ENCODE results near the gene TMPRSS11D.

TMPRSS11D gene, protein sequence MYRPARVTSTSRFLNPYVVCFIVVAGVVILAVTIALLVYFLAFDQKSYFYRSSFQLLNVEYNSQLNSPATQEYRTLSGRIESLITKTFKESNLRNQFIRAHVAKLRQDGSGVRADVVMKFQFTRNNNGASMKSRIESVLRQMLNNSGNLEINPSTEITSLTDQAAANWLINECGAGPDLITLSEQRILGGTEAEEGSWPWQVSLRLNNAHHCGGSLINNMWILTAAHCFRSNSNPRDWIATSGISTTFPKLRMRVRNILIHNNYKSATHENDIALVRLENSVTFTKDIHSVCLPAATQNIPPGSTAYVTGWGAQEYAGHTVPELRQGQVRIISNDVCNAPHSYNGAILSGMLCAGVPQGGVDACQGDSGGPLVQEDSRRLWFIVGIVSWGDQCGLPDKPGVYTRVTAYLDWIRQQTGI

DNA sequence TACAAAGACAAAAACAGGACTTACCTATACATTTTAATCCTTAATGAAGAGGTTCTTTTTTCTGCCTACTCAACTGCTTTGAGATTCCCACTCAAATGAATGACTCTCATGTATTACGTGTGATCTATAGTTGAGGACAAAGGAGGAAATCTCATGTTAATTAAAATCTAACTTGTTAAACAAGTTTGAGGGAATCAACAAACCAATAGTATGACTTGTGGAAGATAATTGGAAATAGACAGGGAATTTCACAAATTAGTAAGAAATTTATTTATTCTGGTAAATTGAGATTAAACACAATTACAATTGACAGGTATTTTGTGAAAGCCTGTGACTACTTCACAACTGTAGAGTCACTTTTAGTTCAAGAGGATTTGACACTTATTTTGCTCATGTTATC lies at the start of gene TMPRSS11D:
TMPRSS11D (minus strand) TSS at position 101 of the 400 bp plus-strand sequence; CDS start at position 32, 69 bp downstream.
- DNase-seq (ENCODE audit: low spot score): no peak

- no peak for DNase-seq (ENCODE audit: low spot score)
These were observed 49.2 kb upstream of the TMPRSS11D start for GRCh38 chr4:67933038-67933437.

- DNase-seq (ENCODE audit: low spot score): no peak
These were observed 47.5 kb upstream of the TMPRSS11D start for GRCh38 chr4:67931256-67931655.

DNA sequence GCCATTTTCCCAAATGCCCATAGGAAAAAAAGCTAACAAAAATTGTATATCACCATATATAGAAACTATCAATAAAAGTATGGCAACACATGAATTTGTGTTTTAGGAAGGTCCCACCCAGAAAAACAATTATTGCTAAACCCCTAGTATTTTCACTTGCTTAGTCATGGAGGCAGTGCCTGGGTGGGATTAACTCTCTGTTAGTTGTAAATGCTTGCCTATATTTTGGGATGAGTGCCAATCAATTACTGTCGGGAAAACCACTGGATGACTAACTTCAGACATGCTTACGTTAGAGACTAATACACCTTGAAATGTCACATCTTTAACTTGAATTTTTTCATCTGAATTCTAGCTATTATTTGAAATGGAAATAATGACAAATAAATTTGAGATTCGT lies 45.6 kb upstream of the TMPRSS11D start:
- no peak for DNase-seq (ENCODE audit: low spot score)

- no peak for DNase-seq (ENCODE audit: low spot score)
These were observed 44.7 kb upstream of the TMPRSS11D start for GRCh38 chr4:67928546-67928945.

DNA sequence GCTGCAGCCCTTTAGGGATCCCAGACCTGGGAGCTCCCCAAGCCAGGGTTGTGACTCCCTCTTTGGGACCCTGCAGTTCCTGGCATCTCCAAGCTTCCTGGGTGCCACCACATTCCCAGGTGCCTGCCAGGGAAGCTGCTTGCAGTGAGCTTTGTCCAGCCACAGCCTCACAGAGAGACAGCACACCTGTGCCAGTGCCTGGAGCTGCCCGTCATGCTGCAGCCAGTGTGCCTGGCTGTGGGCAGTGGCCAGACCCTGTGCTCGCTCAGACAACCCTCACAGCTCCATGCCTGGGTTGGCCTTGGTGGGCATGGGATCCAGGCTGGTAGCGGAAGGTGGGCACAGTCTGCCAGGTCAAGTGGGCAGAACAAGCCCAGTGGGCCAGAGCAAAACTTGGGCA lies 43.4 kb upstream of the TMPRSS11D start:
- no peak for DNase-seq (ENCODE audit: low spot score)

DNA sequence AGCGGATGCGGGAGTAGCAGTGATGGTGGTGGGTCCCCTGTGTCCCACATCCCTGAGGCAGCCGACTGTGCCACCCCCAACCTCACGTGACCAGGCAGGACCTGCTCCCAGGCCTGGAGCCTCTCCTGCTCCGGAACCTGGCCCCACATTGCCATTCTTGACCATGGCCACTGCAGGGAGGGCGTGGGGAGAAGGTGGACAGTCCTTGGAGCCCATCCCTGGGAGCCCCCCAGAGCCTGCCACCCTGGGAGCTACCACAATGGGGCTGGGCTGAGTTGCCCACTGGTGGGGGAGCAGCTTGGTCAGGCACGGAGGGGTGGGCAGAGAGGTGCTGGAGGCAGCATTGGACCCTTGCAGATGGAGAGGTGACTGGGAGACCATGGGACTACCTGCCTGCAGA lies 42.7 kb upstream of the TMPRSS11D start:
- DNase-seq (ENCODE audit: low spot score): no peak

DNA sequence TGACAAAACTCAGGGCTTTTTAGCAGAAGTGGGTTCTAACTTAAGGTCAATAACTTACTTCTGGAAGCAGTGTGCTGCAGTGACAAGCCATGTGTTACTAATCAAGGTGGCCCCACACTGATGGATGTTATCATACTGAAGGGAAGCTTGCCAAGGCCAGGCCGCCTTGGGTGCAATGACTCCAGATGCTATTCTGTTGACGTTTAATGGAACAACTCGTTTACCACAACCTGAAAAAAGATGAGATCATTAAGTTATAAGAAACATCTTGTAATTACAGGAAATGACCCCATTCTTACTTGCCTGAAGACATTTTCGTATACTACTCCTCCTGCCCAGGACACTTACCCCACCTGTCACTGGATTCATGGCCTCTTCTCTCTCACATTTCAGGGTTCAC lies 38.9 kb upstream of the TMPRSS11D start:
- DNase-seq (ENCODE audit: low spot score): no peak

DNA sequence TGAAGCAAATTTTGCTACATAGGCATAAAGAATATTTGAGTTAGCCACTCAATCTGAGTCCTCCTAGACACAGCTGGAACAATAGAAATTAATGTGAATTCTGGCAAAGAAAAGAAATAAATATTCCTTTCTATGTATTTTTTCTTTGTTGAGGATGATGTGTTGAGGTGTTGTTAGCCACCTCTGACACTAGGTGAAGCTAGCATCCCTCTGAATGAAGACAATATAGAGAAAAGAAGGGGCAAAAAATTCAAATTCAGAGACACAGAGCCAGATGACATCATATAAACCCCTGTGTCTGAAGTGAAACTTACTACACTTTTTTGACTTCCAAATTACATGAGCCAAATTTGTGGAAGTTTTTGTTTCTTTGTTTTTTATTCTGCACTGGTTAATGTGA lies 34.6 kb upstream of the TMPRSS11D start:
- no peak for DNase-seq (ENCODE audit: low spot score)

- DNase-seq (ENCODE audit: low spot score): no peak
These were observed 31.7 kb upstream of the TMPRSS11D start for GRCh38 chr4:67915400-67915966.

- no peak for DNase-seq (ENCODE audit: low spot score)
These were observed 28.3 kb upstream of the TMPRSS11D start for GRCh38 chr4:67912080-67912479.

DNA sequence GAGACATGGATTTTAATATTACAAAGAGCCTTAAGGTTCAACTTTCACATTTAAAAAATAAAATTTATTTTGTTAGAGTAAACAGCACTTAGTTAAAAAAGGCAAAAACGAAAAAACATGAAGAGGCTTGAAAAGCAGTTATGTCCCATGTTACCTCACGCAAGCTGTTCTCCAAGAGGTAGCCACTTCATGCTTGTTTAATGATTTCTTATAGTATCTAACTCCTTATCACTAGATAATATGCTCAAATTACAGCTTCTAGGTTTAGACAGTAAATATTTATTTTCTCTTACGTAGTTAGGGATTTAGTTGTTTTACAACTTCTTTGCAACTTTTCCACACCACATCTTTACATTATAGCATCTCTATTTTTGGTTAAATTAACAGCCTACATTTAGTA lies 27.8 kb upstream of the TMPRSS11D start:
- no peak for DNase-seq (ENCODE audit: low spot score)

GRCh38 chr4:67911141-67911540 lies 27.3 kb upstream of the TMPRSS11D start:
- DNase-seq (ENCODE audit: low spot score): no peak

DNA sequence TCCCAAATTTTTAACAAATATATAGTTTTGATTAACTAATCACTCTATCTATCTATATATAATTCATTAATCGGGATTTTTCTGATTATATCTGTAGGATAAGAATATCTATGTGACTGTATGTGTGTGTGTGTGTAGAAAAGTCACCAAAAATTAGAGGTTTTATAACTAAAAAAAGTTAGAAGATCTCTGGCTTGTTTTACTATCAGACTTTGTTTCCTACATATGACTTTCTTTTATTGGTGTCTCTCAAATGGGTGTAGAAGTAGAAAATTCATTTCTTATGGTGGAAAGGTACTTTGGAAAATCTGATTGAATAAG lies 26.7 kb upstream of the TMPRSS11D start:
- no peak for DNase-seq (ENCODE audit: low spot score)

DNA sequence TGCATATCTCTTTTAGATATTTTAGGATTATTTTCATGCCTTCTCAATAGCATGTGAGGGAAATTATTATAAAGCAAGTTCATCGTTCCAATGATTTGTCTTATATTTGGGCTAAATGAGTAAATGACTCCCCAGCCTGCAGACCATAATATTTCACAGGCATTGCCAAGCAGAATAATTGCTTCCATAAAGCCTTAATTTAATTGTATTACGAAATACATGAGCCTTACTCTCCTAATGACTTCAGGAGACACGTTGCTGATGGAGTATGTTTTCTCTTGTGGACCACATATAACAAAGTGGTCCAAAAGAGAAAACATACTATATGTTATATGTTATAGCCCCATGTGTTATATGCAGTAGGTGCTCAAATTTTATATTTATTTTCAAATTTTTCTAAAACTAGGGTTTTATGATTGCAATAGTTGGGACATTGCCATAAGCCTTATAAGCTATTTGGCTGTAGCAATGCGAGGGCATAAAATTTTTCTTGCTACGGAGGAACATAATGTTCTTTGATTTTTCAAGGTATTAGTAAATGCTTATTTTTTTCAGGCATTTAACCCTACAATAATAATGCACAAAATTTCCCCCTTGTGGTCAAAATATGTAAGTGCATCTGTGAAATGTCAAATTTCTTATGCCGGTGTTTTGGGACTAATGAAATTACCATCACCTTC lies 26.2 kb upstream of the TMPRSS11D start:
- peak; percentile 13 for DNase-seq (ENCODE audit: low spot score)

- no peak for DNase-seq (ENCODE audit: low spot score)
These were observed 23.8 kb upstream of the TMPRSS11D start for GRCh38 chr4:67907650-67908049.

GRCh38 chr4:67899096-67899495 lies 15.3 kb upstream of the TMPRSS11D start:
- DNase-seq (ENCODE audit: low spot score): no peak

DNA sequence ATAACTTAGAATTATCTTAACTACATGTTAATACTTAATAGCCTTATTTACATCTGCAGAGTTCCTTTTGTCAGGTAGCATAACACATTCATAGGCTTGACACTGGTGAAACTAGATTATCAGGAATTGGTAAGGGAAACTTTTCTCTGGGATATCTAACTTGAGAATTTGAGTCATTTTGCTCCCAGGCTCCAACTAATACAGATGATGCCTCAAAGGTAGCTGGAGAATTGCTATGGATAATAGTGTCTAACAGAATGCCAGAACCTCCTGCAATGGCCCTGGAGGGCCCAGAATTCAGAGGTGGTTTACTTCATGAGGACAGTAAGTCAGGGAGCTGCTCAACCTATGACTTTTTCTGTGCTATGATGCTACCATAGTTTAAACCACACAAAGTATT lies 13.9 kb upstream of the TMPRSS11D start:
- no peak for DNase-seq (ENCODE audit: low spot score)

DNA sequence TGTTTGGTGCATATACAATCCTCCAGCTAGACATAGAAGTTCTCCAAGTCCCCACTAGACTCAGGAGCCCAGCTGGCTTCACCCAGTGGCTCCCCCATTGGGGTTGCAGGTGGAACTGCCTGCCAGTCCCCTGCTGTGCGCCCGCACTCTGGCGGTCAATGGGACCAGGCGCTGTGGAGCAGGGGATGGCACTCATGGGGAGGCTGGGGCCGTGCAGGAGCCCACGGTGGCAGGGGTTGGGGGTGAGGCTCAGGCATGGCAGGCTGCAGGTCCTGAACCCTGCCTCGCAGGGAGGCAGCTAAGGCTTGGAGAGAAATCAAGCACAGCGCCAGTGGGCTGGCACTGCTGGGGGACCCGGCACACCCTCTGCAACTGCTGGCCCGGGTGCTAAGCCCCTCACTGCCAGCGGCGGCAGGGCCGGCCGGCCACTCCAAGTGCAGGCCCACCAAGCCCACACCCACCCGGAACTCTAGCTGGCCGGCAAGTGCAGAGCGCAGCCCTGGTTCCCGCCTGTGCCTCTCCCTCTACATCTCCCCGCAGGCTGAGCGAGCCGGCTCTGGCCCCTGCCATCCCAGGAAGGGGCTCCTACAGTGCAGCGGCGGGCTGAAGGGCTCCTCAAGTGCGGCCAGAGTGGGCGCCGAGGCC lies 12.7 kb upstream of the TMPRSS11D start:
- DNase-seq (ENCODE audit: low spot score): no peak

GRCh38 chr4:67894659-67895058 lies 10.9 kb upstream of the TMPRSS11D start:
- DNase-seq (ENCODE audit: low spot score): no peak

GRCh38 chr4:67892905-67893304 lies 9.1 kb upstream of the TMPRSS11D start:
- DNase-seq (ENCODE audit: low spot score): peak; percentile 23

DNA sequence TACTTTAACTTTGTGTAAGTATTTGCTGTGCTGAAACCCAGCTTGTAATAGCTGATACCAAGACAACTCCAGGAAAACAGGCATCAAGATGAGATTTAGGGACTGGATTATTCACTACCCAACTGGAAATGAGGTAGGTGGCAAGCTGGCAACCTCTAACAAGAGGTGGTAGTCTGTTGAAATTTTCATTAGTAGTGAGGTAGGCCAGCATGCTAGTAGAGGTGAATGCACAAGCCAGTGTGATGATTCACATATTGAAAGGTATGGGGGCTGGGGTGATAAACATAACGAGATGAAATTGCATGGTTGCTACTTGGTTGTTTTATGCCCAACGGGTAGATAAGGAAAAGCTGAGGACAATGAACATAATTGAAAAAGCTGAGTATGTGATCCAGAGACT lies 8.5 kb upstream of the TMPRSS11D start:
- DNase-seq (ENCODE audit: low spot score): no peak

DNA sequence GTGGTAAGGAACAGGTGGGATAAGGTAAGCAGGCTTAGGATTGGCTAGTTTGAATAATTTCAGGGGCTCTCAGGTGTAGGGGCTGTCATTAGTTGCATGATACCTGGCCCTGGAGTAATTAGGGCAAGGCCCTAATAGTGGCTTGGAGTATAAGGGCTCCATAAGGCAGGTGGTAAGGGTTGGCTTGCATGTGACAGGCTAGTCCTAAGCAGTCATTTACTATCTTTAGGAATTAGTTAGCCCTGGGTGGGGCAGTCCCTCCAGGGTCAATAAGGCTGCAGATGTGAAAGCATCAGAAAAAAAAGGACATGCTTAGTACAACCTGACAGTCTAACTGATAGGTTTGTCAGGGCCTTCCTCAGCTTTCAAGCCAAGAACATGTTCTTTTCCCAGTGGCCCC lies 7.8 kb upstream of the TMPRSS11D start:
- no peak for DNase-seq (ENCODE audit: low spot score)

Measured in AG08396 (cell line).